ENCODE results near the gene MAP4K2.

GRCh38 chr11:64810271-64810890 is 7.4 kb upstream of the MAP4K2 start, which contains the start of gene MEN1:
- TF ChIP-seq SP1 (IDR thresholded peaks at IDR 0.05; ENCODE audit: low read depth, low read length) (no peak), POLR2A (IDR thresholded peaks at IDR 0.05; ENCODE audit: control extremely low read depth in 1 of 2, low read depth in 2 of 2, low read length in 2 of 2) (0 out of 3 replicates have a peak, but pooled peaks of 1 of the 2 experiments have one; percentile 21), EZH2 (IDR thresholded peaks at IDR 0.05; ENCODE audit: low read depth, low read length, severe bottlenecking) (no peak)

All from H1 (cell line).